Stimulated activated CD8-positive, alpha-beta memory T cell treated with anti-CD3 and anti-CD28 coated beads, Interleukin-7, amount 100 ng/mL, for 1 hour (primary cell): Measurements from ENCODE around the gene NUP98.
"Not testable (repeated sequence)": the region's sequence is repeated elsewhere in the genome, so short reads cannot be mapped to it uniquely, and the experiment has no call there.

Experiments
- DNase-seq, 2 donors: peaks; one replicate each; pipeline ENCODE4 v3.0.0-alpha.2; 2020; ENCODE audit warnings: low read depth in 2 of 2

NUP98 gene

DNA sequence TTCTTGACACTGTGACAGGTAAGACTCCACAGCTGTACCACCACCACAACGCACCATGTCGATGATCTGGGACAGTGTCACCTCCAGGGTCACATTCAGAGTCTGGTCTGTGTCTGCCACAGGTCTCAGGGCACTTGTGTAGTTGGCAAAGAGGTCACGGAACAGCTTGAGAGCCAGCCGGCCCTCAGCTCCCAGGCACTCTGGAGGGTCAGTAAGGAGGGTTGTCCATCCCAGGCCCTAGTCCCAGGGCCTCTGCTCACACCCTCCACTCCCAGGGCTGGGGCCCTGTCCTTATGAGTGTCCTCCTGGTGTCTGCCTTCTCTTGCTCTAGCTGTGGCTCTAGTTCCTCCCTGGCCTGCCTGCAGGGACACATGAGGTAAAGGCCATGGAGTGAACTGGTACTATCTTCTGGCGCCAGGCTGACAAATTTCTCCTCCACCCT is 127.6 kb downstream of the NUP98 start:
- DNase-seq: no peak

DNA sequence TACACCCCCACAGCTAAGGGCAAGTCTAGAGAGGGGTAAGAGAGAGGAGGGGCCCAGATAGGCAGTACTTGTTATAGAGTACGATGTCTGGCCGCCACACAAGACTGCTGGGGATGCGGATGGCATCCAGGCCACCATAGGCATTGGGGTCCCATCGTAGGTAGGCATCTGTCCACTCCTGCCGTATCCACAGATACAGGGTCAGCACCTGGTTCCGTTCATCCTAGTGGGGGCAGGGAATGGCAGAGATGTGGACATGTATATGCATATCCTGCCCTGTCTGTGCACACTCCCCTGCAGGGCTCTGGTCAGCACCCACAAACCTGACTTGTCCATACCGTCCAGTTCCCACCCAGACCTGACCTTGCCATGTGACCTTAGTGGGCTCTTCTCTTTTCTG is 128.2 kb downstream of the NUP98 start:
- DNase-seq: no peak

DNA sequence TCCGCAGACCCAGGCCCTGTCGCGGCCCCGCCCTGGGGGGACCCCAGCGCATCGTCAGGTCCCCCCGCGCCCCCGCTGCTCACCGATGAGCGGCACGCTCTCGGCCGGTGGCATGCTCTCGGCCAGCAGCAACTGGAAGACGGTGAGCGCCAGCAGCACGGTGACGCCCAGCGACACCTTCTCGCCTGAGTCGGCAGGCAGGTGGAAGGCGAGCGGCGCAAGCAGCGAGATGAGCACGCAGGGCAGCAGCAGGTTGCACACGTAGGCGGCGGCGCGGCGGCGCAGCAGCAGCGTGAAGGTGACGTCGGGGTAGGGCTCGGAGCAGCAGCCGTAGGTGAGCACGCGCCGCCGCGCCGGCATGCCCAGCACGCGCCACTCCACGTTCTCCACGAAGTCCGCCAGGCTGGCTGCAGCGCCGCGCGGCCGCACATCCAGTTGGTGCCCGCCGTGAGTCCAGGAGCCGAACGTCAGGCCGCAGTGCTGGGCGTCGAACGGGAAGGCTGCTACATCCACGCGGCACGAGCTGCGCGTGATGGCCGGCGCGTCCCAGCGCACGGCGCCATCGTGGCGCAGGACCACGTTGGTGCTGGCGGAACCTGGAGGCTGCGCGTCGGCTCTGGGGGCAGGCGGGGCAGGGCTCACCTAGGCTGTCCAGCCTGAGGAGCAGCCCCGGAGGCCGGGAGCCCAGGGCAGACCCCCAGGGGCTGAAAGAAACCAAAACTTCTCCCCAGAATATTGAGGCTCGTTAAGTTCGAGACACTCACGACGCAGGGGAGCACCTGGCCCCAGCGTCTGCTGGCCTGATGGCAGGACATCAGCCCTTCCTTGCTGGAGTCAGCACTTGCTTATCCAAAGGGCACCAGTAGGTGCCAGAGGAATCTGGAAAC is 130.0 kb downstream of the NUP98 start:
- no peak for DNase-seq

DNA sequence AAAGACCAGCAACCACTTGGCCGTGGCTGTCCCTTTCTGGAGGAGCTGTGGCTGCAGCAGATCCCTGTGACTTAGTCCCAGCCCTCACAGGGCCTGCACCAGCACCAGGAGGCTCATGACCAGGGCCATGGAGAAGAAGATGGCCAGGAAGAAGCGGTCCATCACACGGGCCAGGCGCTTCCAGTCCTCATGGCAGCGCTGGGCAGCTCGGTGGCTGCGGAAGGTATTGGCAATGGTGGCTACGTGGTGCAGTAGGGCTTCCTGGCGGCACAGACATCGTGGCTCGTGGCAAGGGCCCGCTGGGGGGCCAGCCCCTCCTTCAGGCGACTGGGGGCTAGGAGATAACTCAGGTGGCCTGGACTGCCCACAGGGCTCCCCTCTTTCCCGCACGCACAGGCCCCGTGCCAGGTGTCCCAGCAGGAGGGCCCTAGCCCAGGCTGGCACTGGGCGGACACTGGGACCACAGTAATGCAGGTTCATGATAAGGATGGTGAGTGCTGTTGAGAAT is 131.3 kb downstream of the NUP98 start:
- DNase-seq: no peak

DNA sequence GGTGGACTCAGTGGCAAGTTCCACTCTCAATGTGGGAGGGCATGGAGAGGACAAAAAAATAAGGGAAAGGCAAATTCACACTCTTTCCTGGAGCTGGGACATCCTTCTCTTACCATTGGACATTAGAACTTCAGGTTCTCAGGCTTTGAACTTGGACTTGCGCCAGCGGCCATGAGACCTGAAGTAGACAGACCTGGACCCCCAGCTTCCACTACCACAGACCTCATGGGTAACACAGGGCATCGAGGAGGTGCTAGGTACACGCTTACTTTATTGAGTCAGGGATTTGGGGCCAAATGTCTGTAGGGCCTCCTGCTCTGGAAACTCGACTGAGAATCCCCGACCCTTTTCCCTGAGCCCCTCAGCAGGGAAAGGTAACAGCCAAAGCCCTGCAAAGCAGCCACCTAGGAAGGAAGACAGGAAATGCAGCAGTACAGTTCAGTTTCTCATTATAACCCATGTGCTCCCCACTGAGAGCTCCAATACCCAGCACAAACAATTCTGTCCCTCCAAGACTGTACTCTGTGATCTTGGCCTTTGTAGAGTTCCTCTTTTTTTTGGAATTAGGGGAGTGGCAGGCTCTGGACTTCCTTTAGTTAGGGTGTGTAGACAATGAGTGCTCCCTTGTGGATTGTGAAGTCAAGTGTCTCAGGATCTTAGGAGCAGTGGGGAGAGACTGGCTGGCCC is 131.9 kb downstream of the NUP98 start:
- DNase-seq: no peak

DNA sequence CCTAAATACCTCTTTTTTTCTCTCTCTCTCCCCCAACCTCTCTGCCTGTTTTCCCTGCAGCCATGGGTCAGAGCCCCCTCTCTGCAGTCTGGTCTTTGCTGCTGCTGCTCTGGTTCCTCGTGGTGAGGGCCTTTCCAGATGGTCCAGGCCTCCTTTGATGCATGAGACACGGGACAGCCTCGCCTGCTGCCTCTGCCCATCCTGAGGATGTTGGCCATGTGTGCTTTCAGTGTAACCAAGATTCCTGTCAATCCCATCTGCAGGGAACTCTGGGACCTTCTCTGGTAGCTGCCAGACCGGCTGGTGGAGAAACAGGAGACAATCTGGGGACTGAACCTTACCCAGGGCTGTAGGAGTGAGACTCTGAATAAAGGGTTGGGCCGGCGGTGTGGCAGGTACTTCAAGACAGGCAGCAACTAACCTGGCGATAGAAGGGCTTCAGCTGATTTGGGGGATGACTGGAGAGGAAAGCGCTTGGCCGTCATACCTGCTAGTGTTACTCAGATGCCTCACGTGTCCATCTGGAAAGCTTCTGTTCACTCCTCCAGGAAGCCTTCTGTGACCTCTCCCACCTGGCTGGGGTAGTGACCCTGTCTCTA is 133.2 kb downstream of the NUP98 start:
- no peak for DNase-seq

DNA sequence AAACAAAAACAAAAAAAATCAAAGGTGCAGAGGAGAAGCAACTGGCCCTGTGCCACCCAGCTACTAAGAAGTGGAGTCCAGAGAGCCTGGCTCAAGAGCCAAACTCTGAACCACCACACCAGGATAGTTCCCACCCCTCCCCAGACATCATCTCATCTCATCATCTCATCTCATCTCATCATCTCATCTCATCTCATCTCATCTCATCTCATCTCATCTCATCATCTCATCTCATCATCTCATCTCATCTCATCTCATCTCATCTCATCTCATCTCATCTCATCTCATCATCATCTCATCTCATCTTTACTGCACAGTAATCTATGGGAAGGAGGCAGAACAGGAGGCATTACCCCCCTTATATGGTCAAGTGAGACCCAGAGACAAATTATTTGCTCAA is 134.5 kb downstream of the NUP98 start:
- DNase-seq: no peak

DNA sequence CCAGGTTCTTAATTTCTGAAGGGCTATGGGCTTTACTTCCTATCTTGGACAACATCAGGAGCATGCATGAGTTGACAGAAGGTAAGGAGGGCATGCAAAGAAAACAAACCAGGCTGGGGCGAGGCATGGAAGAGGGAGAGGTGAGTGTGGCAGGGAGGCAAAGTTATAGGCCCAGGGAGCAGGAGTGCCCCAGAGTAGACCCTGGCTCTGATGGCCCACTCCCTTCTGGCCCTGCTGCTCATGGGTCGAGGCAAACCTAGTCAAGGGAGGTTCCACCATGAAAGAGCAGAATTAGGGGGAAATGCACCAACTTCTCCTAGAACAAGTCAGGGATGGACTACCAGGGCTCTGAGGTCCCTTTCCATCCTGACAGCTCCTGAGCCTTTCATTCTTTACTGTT is 136.4 kb downstream of the NUP98 start:
- DNase-seq: no peak

DNA sequence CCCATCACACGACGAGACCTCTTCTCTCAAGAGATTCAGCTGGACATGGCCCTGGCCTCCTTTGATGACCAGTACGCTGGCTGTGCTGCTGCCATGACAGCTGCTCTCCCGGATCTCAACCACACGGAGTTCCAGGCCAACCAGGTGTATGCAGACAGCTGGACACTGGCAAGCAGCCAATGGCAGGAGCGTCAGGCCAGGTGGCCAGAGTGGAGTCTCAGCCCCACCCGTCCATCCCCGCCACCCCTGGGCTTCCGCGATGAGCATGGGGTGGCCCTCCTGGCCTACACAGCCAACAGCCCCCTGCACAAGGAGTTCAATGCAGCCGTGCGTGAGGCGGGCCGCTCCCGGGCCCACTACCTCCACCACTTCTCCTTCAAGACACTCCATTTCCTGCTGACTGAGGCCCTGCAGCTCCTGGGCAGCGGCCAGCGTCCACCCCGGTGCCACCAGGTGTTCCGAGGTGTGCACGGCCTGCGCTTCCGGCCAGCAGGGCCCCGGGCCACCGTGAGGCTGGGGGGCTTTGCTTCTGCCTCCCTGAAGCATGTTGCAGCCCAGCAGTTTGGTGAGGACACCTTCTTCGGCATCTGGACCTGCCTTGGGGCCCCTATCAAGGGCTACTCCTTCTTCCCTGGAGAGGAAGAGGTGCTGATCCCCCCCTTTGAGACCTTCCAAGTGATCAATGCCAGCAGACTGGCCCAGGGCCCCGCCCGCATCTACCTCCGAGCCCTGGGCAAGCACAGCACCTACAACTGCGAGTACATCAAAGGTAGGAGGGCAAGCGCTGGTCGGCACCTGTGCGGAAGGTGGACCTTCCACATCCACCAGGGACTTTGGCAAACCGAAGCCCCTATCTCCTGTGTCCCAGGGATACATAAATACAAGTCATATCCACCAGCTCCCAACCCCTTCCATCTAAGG is 137.5 kb downstream of the NUP98 start:
- DNase-seq: no peak

DNA sequence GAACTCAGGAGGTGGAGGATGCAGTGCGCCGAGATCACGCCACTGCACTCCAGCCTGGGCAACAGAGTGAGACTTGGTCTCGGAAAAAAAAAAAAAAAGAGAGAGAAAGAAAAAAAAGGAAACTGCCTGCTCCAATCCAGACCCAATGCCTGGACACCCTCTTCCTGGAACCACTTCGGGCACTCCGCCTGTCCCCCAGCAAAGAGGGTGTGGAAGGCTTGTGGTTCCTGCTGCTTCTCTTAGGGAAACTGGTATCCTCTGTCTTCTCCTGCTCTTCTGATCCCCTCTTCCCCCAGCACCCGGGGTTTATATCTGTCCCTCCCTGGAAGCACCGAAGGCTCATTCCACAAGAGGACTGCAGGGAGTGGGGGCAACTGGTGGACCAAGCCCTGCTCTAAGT is 139.1 kb downstream of the NUP98 start:
- no peak for DNase-seq

DNA sequence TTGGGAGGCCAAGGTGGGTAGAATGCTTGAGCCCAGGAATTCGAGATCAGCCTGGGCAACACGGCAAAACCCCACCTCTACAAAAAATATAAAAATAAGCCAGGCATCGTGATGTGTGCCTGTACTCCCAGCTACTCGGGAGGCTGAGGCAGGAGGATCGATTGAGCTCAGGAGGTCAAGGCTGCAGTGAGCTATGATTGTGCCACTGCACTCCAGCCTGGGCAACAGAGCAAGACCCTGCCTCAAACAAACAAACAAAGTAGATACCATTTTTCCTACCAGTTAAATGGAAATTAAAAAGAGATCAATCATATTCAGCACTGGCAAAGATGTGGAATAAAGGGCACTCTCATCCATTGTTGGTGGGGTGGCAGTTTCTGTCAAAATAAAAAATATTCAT is 140.0 kb downstream of the NUP98 start:
- not testable (repeated sequence) for DNase-seq

DNA sequence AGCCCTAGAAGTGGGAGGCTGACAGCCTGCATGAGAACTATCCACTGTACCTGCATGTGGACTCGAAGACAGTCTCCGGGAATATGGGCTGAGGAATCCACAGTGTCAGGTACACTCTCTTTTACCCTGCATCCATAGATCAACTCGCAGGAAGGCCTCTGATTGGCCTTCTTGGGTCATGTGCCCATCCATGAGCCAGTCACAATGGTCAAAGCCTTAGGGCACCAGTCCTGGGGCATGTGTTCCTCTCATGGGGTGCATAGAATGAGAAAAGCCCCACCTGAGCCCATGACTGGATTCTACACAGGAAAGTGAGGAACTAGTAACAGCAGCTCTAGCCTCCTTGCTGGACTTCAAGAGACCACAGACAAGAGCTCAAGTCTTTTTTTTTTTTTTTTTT is 141.8 kb downstream of the NUP98 start:
- no peak for DNase-seq

DNA sequence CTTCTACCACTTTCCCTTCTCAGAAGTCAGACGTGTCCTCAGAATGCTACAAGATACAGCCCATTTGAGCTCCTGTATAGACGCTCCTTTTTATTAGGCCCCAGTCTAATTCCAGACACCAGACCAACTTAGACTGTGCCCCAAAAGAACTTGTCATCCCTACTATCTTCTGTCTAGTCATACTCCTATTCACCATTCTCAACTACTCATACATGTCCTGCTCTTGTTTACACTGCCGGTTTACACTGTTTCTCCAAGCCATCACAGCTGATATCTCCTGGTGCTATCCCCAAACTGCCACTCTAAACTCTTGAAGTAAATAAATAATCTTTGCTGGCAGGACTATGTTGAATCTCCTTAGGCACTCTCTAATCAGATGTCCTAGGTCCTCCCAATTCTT is 144.8 kb downstream of the NUP98 start:
- not testable (repeated sequence) for DNase-seq

DNA sequence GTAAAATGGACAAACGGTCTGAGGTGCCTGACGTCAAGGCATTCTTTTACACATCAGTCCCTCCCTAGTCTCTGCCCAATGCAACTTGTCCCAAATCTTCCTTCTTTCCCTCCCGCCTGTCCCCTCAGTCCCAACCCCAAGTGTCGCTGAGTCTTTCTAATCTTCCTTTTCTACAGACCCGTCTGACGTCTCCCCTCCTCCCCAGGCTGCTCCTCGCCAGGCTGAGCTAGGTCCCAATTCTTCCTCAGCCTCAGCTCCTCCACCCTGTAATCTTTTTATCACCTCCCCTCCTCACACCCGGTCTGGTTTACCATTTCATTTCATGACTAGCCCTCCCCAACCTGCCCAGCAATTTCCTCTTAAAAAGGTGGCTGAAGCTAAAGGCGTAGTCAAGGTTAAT is 148.0 kb downstream of the NUP98 start:
- DNase-seq: not testable (repeated sequence)

DNA sequence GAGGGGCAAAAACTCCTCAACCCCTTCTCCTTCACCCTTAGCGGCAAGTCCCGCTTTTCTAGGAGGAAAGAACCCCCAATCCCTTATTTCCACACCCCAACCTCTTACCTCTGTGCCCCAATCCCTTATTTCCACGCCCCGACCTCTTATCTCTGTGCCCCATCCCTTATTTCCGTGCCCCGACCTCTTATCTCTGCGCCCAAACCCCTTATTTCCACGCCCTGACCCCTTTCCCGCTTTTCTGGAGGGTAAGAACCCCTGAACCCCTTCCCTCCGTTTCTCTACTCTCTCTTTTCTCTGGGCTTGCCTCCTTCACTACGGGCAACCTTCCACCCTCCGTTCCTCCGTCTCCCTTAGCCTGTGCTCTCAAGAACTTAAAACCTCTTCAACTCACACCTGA is 148.5 kb downstream of the NUP98 start:
- DNase-seq: not testable (repeated sequence)

DNA sequence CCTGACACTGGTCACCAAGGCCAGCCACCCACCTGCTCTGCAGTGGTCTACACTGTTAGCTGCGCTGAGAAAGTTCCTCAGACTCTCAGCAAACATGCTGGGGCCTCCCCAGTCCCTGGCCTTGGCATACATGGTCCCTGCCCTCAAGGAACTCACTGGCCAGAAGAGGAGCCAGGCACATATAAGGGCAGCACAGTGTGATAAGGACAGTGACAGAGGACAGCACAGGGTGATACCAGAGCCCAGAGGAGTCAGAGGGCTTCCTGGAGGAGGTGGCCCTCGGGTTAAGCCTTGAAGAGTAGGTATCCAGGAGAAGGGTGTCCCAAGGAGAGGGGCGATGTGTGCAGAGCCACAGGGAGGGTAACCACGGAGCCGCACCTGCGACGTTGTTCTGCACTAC is 151.8 kb downstream of the NUP98 start:
- no peak for DNase-seq

DNA sequence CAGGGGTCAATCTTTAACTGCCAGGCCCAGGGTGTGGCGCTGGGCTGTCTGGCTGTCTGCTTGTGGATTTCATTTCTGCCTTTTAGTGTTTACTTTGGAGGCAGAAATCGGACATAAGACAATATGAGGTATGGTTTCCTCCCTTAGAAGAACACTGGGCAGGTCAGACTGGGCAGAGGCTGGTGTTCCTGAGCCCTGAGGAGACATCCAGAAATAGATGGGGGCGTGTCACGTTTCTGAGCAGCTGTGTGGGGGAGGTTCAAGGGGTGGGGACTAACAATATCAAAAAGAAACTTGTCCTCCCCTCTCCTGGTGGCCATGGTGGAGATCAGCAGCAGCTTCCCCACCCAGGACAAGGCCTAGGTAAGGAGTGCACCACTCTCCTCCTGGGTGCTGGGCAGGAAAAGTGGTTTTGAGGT is 152.5 kb downstream of the NUP98 start, which contains the start of gene ART1:
TSS of gene ART1 (plus strand) at position 312 of the 419 bp plus-strand sequence. CDS start 14,086 bp downstream, outside the sequence.
- no peak for DNase-seq

DNA sequence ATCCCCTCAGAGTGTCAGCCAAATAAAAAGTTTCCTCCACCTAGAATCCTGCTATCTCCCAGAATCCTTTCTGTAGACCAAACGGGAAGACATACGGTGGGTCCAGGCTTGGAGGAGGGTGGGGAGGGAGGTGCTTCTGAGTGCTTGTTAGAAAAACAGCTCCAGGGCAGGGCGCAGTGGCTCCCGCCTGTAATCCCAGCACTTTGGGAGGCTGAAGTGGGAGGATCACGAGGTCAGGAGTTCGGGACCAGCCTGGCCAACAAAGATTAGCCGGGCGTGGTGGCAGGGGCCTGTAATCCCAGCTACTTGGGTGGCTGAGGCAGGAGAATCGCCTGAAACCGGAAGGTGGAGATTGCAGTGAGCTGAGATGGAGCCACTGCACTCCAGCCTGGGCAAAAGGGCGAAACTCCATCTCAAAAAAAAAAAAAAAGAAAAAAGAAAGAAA is 154.2 kb downstream of the NUP98 start:
- DNase-seq: not testable (repeated sequence)

DNA sequence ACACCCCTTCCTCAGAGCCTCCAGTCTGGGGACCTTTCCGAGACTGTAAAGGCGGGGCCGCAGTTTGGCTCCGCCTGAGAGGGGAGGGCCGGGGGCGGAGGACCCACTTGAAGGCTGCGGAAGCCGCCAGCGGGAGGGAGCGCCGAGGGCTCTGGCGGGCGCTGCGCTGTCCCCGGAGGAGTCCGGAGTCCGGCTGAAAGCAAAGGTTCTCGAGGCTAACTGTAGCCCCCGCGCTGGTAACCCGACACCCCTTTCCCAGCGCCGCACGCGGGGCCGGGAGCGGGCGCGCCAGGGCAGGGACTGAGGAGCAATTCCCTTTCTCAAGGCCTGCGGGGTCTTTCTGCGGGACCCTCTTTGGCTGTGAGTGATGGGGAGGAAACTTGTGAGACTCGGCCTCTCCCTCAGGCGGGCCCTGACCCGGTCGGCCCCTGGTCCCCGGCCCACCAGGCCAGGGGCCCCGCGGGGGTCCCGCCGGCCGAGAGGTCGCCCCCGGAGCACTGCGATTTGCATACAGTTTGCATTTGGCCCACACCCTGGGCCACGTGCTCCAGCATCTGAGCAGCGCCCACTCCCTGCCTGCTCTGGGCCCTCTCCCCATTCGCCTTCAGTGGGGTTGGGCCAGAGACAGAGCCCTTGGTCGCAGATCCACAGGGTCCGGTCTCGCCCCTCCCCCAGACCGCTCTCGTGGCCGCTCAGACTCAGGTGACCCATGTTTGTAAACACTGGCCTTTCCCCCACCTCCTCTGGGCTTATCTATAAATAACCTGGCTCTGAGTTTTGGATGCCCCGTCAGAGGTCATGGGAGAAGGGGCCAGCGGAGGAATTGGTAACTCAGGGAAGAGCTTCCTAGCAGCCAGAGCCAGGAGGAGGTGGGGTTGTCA is 155.0 kb downstream of the NUP98 start:
- DNase-seq: peak; percentile 25 to 35

DNA sequence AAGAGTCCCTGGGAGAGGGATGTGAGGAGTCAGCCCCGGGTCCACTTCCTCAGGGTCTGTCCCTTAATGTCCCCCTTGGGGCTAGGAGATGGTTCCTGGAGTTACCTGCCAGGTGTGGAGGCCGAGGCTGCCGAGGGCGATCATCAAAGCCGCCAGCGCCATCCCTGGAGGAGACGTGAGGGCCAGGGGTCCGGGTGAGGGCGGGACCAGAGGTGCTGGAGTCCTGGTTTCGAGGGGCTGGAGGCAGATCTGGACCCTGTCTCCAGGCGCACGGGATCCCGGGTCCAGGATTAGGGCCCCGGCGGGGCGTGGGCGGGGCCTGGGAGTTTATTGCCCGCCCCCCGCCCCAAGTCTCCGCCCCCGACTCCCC is 155.7 kb downstream of the NUP98 start, which contains the start of gene ART5:
TSS of gene ART5 (minus strand) at position 292 of the 370 bp plus-strand sequence. CDS start at position 162, 130 bp downstream.
- DNase-seq: no peak
